Measurements from ENCODE around the gene ADCY4.
A peak's percentile ranks its signal among the peaks of the same experiment; 100 is the strongest.

The ADCY4 gene

GRCh38 chr14:24271134-24271833, 63.6 kb downstream of the ADCY4 start, which contains the start of gene RABGGTA:
Gene RABGGTA, minus strand, starts transcription at chr14:24271597. Its CDS starts 482 bp downstream, at chr14:24271115.
- DNase-seq, result peak; percentile 81

GRCh38 chr14:24270537-24271133, 64.2 kb downstream of the ADCY4 start:
- no peak for DNase-seq

DNA sequence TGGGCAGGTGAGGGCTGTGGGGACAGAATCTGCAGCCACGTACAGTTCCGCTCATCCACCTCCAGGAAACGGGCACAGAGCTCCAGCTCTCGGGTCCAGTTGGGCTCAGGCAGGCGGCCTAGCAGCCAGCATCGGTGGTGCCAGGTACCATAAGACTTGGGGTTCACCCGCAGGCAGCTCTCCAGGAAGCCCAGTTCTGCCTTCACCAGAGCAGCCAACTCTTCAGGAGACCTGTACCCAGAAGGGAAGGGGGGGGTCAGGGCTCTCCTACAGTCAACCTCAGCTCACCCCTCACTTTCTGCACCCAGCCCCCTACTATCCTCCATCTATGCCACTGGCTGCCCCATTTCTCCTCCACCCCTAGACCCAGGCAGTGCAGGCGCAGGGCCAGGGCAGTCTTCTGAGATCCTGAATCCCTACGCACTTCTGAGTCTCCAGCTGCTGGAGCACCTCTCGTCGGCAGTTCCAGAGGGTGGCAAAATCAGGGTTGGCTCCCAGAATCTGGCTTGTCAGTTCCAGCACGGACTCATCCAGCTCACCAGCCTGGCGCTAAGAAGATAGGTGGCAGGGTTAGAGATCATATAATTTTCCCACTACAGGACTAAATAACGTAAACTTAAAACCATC, 64.8 kb downstream of the ADCY4 start:
- no peak for DNase-seq

DNA sequence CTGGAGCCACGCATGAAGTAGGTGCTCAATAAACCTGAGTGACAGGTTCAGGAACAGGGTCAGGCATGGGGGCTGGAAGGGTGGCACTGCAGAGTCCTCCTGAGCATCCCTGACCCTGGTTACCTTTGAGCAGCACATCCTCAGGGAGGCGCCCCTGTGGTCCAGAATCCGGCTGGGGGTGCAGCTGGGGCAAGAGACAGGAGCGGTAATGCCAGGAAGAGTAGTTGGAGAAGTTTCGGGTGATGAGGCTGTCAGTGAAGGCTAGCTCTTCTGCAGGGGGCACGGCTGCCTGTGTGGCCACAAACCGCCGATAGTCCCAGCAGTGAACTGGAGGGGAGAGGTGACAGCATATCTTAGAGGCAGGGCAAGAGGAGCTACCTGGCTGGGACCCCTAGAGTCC, 65.5 kb downstream of the ADCY4 start:
- no peak for DNase-seq
